ENCODE data around the gene DPP10. TPM values are rescaled to one million over a fixed set of nuclear protein-coding genes. Genes with fewer than 3 reads are reported as not detected.

DPP10 gene
- total and polyA plus RNA-seq, 7 donors = 0.60 to 4.4 (median 3.5) TPM

DNA sequence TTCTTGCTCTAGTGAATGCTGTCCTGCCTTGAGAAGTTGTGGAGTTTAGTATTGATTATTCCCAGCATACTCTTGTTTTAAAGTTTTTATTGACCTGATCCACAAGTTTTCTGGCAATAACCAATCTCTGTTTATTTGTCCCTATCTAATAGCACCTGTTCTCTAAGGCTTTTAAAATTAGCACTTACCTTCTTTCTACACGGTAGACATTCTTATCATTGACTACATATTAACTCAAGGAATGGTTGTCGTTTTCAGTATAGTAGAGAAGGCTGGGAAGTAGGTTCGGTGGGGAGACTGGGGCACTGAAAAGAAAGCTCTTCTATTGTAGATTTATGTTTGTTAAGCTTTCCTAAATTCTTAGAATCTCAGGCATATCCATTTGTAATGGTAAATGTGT, 726.0 kb downstream of the DPP10 start:
- Histone ChIP-seq H3K4me1 (no peaks in the 10 kb centered on the region), H3K36me3 (no peaks in the 10 kb centered on the region), H3K9me3 (no peaks in the 10 kb centered on the region), H3K27ac (no peak overlapping the region), H3K27me3 (peaks cover 0 to 11% (median 7%) of the 10 kb centered on the region in 3 donors), H3K4me3 (no peak overlapping the region)
- TF ChIP-seq POLR2A (IDR thresholded peaks at IDR 0.05) (no peak), EP300 (IDR thresholded peaks at IDR 0.05) (no peak), POLR2AphosphoS5 (IDR thresholded peaks at IDR 0.05) (no peak)
- TF ChIP-seq, protein P1, sequence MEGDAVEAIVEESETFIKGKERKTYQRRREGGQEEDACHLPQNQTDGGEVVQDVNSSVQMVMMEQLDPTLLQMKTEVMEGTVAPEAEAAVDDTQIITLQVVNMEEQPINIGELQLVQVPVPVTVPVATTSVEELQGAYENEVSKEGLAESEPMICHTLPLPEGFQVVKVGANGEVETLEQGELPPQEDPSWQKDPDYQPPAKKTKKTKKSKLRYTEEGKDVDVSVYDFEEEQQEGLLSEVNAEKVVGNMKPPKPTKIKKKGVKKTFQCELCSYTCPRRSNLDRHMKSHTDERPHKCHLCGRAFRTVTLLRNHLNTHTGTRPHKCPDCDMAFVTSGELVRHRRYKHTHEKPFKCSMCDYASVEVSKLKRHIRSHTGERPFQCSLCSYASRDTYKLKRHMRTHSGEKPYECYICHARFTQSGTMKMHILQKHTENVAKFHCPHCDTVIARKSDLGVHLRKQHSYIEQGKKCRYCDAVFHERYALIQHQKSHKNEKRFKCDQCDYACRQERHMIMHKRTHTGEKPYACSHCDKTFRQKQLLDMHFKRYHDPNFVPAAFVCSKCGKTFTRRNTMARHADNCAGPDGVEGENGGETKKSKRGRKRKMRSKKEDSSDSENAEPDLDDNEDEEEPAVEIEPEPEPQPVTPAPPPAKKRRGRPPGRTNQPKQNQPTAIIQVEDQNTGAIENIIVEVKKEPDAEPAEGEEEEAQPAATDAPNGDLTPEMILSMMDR (IDR thresholded peaks at IDR 0.05) = no peak
- no peak for DNase-seq
- intact Hi-C loops (cut with DNase I) = no loop called here
- WGBS, 2 donors = 23 to 57% methylated on average over 3 of the region's 3 CpGs

DNA sequence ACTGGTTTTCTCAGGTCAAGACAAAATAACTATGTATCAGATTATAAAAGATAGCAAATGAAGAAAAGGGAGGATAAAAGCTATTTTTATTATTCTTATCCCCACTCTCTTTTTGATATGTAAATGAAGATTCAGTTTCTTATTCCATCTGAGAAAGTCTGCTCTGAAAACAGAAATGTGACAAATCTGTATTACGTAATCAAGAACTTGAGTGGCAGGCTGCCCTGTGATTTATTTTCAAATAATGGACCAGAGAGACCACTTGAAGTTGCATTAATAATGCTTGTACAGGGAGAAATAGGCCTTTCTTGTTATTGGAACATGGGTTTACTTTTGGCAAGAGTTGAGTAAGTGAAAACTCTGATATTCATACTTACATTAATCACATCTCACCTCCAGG, 727.4 kb downstream of the DPP10 start:
- WGBS, 2 donors = 91 to 97% methylated on average over 1 of the region's 1 CpG
- H3K4me3 ChIP-seq = no peak overlapping the region
- no peaks in the 10 kb centered on the region for H3K9me3 ChIP-seq
- H3K4me1 ChIP-seq = no peaks in the 10 kb centered on the region
- TF ChIP-seq EP300 (IDR thresholded peaks at IDR 0.05) (no peak), POLR2A (IDR thresholded peaks at IDR 0.05) (no peak), POLR2AphosphoS5 (IDR thresholded peaks at IDR 0.05) (no peak)
- TF ChIP-seq, protein P1 (IDR thresholded peaks at IDR 0.05) = no peak
- no peaks in the 10 kb centered on the region for H3K36me3 ChIP-seq
- H3K27ac ChIP-seq = no peak overlapping the region
- intact Hi-C loops (cut with DNase I) = no loop called here
- peaks cover 0 to 2% (median 0%) of the 10 kb centered on the region in 3 donors for H3K27me3 ChIP-seq
- DNase-seq = no peak

DNA sequence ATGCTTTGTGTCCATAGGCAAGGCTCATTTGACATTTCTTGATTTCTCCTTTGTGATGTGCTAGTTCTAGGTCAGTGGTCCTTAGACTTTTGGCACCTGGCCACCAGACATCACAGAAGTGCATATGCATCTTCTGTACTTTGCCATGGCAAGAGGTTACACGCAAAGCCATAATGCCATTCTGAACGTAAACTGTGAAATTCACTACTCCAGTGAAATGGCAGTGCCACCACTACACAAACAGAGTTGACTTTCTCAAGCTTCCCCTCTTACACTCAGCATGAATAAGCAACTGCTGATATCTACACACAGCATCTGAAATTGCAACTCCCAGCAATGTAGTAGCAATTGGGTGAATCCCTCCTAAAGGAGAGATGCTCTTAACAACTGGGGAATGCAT, 729.3 kb downstream of the DPP10 start:
- no peak for DNase-seq
- Histone ChIP-seq H3K36me3 (no peaks in the 10 kb centered on the region), H3K4me1 (no peaks in the 10 kb centered on the region), H3K27me3 (no peaks in the 10 kb centered on the region), H3K27ac (no peak overlapping the region), H3K9me3 (no peaks in the 10 kb centered on the region), H3K4me3 (no peak overlapping the region)
- TF ChIP-seq, protein P1 (IDR thresholded peaks at IDR 0.05) = no peak
- TF ChIP-seq EP300 (IDR thresholded peaks at IDR 0.05) = no peak
- TF ChIP-seq POLR2AphosphoS5 (IDR thresholded peaks at IDR 0.05) = no peak
- no peak for TF ChIP-seq POLR2A (IDR thresholded peaks at IDR 0.05)
- intact Hi-C loops (cut with DNase I) = no loop called here
- WGBS, 2 donors = 92% methylated on average over 2 of the region's 2 CpGs

DNA sequence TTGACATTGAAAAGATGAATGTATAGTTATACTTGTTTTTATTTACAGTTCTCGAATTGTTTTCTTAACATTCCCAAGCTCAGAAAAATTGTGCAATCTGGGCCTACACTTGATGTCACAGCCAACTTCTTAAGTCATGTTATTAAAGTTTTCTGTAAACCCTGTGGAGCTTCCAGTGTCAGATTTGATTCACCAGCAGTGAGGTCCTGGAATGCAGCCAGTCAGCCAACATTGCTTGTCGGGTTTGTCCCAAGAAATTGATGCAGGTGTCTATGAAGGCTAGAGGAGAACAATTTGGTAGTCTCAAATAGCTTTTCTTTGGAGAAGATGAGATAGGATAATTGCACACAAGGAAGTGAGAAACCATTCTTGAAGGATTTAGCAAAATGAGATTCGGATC, 732.2 kb downstream of the DPP10 start:
- intact Hi-C loops (cut with DNase I) = no loop called here

More for the DNA sequence above, 732.2 kb downstream of the DPP10 start:
- no peak for DNase-seq
- no peak overlapping the region for H3K4me3 ChIP-seq
- 68 to 76% methylated on average over 3 of the region's 3 CpGs for WGBS, 2 donors
- no peaks in the 10 kb centered on the region for H3K36me3 ChIP-seq
- no peaks in the 10 kb centered on the region for H3K27me3 ChIP-seq
- TF ChIP-seq, protein P1 (IDR thresholded peaks at IDR 0.05) = no peak
- TF ChIP-seq EP300 (IDR thresholded peaks at IDR 0.05) (no peak), POLR2AphosphoS5 (IDR thresholded peaks at IDR 0.05) (no peak), POLR2A (IDR thresholded peaks at IDR 0.05) (no peak)
- no peak overlapping the region for H3K27ac ChIP-seq
- no peaks in the 10 kb centered on the region for H3K4me1 ChIP-seq
- H3K9me3 ChIP-seq = no peaks in the 10 kb centered on the region

Measured in sigmoid colon (tissue), 7 donors.